AG10803 (cell line): ENCODE measurements around the gene NSUN3.
"Not testable (repeated sequence)": the region's sequence is repeated elsewhere in the genome, so short reads cannot be mapped to it uniquely, and the experiment has no call there.

Experiments used
- DNase-seq: peaks from one replicate; pipeline ENCODE4 v3.0.0; 2010; ENCODE audit warnings: low read depth
- H3K4me3 ChIP-seq: 2 replicates; pipeline ENCODE4 v1.5.1; 2011; ENCODE audit warnings: mild to moderate bottlenecking, low read length, control low read depth
- CTCF ChIP-seq: conservative IDR thresholded peaks from 2 replicates; pipeline ENCODE4 v1.5.1; 2011; ENCODE audit warnings: mild to moderate bottlenecking, low read length, control low read depth, inconsistent platforms

The NSUN3 gene

GRCh38 chr3:94106268-94106667, 43.4 kb downstream of the NSUN3 start:
- no peak for TF ChIP-seq CTCF
- no peak overlapping the region for H3K4me3 ChIP-seq
- DNase-seq = no peak

- peak; percentile 4 for DNase-seq
- H3K4me3 ChIP-seq = not testable (repeated sequence)
These were observed 47.4 kb downstream of the NSUN3 start for GRCh38 chr3:94110232-94110631.

DNA sequence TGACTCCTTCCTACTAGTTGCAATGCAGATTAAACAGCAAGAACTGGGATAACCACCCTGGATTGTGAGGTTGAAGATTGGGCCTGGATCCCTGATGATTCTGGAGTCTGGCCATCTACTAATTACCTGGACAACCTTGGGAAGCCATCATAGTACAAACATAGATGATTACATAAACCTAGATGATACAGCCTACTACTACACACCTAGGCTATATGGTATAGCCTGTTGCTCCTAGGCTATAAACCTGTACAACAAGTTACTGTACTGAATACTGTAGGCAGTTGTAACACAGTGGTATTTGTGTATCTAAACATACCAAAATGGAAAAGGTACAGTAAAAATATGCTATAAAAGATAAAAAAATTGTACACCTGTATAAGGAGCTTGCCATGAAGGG, 48.0 kb downstream of the NSUN3 start:
- H3K4me3 ChIP-seq = no peak overlapping the region
- DNase-seq = no peak
- no peak for TF ChIP-seq CTCF

- H3K4me3 ChIP-seq = no peak overlapping the region
- no peak for TF ChIP-seq CTCF
- DNase-seq = peak; percentile 47
These were observed 51.8 kb downstream of the NSUN3 start for GRCh38 chr3:94114666-94115065.

- peak; percentile 54 for TF ChIP-seq CTCF
- H3K4me3 ChIP-seq = no peak overlapping the region
- peak; percentile 32 for DNase-seq
These were observed 52.6 kb downstream of the NSUN3 start for GRCh38 chr3:94115482-94115881.

DNA sequence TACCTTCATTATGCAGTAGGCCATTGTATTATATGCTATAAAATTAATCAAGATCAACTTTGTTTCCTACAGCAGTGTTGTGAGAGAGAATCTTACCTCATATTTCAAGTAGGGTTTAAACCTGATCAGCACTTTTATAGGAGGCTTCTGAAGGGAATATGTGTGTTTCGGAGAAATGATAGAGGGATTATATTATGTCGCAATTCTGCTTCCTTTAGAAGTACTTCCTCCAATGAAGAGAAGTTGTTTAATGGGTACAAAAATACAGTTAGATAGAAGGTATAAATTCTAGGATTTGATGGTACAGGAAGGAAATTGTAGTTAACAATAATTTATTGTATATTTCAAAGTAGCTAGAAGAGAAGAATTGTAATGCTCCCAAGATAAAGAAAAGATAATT, 54.9 kb downstream of the NSUN3 start:
- DNase-seq = no peak
- TF ChIP-seq CTCF = no peak
- no peak overlapping the region for H3K4me3 ChIP-seq

- no peak for DNase-seq
- TF ChIP-seq CTCF = no peak
- no peak overlapping the region for H3K4me3 ChIP-seq
These were observed 55.5 kb downstream of the NSUN3 start for GRCh38 chr3:94118390-94118789.

- no peak for DNase-seq
- no peak for TF ChIP-seq CTCF
- no peak overlapping the region for H3K4me3 ChIP-seq
These were observed 58.3 kb downstream of the NSUN3 start for GRCh38 chr3:94121161-94121560.
